ENCODE data around the gene ADARB1.

The ADARB1 gene

GRCh38 chr21:45170987-45171386, 96.6 kb downstream of the ADARB1 start:
- no peak for DNase-seq (ENCODE audit: low read depth)
- TF ChIP-seq POLR2A (IDR thresholded peaks at IDR 0.05; ENCODE audit: extremely low read depth, insufficient read length) (no peak), MAX (IDR thresholded peaks at IDR 0.05; ENCODE audit: low read depth, low read length) (no peak), MYC (IDR thresholded peaks at IDR 0.05; ENCODE audit: low read depth, low read length) (no peak)
- TF ChIP-seq, protein P1, sequence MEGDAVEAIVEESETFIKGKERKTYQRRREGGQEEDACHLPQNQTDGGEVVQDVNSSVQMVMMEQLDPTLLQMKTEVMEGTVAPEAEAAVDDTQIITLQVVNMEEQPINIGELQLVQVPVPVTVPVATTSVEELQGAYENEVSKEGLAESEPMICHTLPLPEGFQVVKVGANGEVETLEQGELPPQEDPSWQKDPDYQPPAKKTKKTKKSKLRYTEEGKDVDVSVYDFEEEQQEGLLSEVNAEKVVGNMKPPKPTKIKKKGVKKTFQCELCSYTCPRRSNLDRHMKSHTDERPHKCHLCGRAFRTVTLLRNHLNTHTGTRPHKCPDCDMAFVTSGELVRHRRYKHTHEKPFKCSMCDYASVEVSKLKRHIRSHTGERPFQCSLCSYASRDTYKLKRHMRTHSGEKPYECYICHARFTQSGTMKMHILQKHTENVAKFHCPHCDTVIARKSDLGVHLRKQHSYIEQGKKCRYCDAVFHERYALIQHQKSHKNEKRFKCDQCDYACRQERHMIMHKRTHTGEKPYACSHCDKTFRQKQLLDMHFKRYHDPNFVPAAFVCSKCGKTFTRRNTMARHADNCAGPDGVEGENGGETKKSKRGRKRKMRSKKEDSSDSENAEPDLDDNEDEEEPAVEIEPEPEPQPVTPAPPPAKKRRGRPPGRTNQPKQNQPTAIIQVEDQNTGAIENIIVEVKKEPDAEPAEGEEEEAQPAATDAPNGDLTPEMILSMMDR (IDR thresholded peaks at IDR 0.05; ENCODE audit: low read depth, low read length): no peak
- H3K4me3 ChIP-seq (ENCODE audit: low read depth, low read length): no peak overlapping the region

DNA sequence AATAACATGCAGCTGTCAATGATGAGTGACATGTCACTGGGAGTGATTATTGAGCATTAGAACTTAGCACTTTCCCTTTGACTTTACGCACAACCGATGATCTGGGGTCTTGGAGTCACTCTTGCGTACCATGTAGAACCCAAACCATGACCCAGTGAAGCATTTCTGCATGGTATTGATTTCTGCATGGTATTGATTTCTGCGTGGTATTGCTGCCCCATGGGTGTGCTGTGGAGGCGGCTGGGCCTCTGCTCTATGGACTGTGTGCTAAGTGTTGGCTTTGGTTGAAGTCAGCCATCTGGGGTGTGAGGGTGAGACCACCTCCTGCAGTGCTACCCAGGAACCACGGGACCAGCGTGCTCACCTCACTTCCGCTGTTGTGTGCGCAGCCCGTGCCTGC, 98.0 kb downstream of the ADARB1 start:
- TF ChIP-seq POLR2A (IDR thresholded peaks at IDR 0.05; ENCODE audit: extremely low read depth, insufficient read length): no peak
- no peak for TF ChIP-seq MYC (IDR thresholded peaks at IDR 0.05; ENCODE audit: low read depth, low read length)
- no peak for TF ChIP-seq MAX (IDR thresholded peaks at IDR 0.05; ENCODE audit: low read depth, low read length)
- TF ChIP-seq, protein P1 (IDR thresholded peaks at IDR 0.05; ENCODE audit: low read depth, low read length): no peak
- no peak for DNase-seq (ENCODE audit: low read depth)
- no peak overlapping the region for H3K4me3 ChIP-seq (ENCODE audit: low read depth, low read length)

GRCh38 chr21:45175326-45176095, 101.1 kb downstream of the ADARB1 start:
- TF ChIP-seq POLR2A (IDR thresholded peaks at IDR 0.05; ENCODE audit: extremely low read depth, insufficient read length): no peak
- TF ChIP-seq, protein P1 (IDR thresholded peaks at IDR 0.05; ENCODE audit: low read depth, low read length): no peak
- TF ChIP-seq MYC (IDR thresholded peaks at IDR 0.05; ENCODE audit: low read depth, low read length): no peak
- TF ChIP-seq MAX (IDR thresholded peaks at IDR 0.05; ENCODE audit: low read depth, low read length): no peak
- H3K4me3 ChIP-seq (ENCODE audit: low read depth, low read length): no peak overlapping the region
- DNase-seq (ENCODE audit: low read depth): no peak

GRCh38 chr21:45176141-45176540, 101.8 kb downstream of the ADARB1 start:
- no peak overlapping the region for H3K4me3 ChIP-seq (ENCODE audit: low read depth, low read length)
- no peak for DNase-seq (ENCODE audit: low read depth)
- no peak for TF ChIP-seq MAX (IDR thresholded peaks at IDR 0.05; ENCODE audit: low read depth, low read length)
- no peak for TF ChIP-seq POLR2A (IDR thresholded peaks at IDR 0.05; ENCODE audit: extremely low read depth, insufficient read length)
- no peak for TF ChIP-seq MYC (IDR thresholded peaks at IDR 0.05; ENCODE audit: low read depth, low read length)
- TF ChIP-seq, protein P1 (IDR thresholded peaks at IDR 0.05; ENCODE audit: low read depth, low read length): no peak

GRCh38 chr21:45177039-45177438, 102.7 kb downstream of the ADARB1 start:
- no peak overlapping the region for H3K4me3 ChIP-seq (ENCODE audit: low read depth, low read length)
- TF ChIP-seq, protein P1 (IDR thresholded peaks at IDR 0.05; ENCODE audit: low read depth, low read length): no peak
- TF ChIP-seq MYC (IDR thresholded peaks at IDR 0.05; ENCODE audit: low read depth, low read length) (no peak), POLR2A (IDR thresholded peaks at IDR 0.05; ENCODE audit: extremely low read depth, insufficient read length) (no peak)
- no peak for DNase-seq (ENCODE audit: low read depth)

All from NB4 (cell line).